Measurements from ENCODE around the gene SAT1.

DNA sequence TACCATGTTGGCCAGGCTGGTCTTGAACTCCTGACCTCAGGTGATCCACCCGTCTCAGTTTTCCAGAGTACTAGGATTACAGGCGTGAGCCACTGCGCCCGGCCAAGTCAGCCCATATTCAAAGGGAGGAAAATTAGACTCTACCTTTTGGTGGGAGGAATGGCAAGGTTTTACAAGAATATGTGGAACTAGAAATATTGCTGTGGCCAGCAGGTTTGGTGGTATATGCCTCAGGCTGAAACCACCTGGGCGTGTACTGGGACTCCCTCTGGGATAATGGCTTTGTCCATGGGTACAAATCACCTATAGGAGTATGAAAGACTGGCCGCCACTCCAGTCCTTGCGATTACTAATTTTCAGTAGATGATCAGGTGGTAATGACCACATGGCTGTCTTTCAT is 32.4 kb downstream of the SAT1 start:
- TF ChIP-seq, protein P1, sequence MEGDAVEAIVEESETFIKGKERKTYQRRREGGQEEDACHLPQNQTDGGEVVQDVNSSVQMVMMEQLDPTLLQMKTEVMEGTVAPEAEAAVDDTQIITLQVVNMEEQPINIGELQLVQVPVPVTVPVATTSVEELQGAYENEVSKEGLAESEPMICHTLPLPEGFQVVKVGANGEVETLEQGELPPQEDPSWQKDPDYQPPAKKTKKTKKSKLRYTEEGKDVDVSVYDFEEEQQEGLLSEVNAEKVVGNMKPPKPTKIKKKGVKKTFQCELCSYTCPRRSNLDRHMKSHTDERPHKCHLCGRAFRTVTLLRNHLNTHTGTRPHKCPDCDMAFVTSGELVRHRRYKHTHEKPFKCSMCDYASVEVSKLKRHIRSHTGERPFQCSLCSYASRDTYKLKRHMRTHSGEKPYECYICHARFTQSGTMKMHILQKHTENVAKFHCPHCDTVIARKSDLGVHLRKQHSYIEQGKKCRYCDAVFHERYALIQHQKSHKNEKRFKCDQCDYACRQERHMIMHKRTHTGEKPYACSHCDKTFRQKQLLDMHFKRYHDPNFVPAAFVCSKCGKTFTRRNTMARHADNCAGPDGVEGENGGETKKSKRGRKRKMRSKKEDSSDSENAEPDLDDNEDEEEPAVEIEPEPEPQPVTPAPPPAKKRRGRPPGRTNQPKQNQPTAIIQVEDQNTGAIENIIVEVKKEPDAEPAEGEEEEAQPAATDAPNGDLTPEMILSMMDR (IDR thresholded peaks at IDR 0.05): no peak
- TF ChIP-seq POLR2A (IDR thresholded peaks at IDR 0.05): no peak
